Measurements from ENCODE around the gene DMRT1. TPM values are rescaled to one million over a fixed set of nuclear protein-coding genes. Genes with fewer than 3 reads are reported as not detected.

Gene DMRT1
- total and polyA plus RNA-seq, 9 of the 15 experiments (the other 6 are each of a cell fraction or from before 2014, with no cell fraction given), result not detected

DNA sequence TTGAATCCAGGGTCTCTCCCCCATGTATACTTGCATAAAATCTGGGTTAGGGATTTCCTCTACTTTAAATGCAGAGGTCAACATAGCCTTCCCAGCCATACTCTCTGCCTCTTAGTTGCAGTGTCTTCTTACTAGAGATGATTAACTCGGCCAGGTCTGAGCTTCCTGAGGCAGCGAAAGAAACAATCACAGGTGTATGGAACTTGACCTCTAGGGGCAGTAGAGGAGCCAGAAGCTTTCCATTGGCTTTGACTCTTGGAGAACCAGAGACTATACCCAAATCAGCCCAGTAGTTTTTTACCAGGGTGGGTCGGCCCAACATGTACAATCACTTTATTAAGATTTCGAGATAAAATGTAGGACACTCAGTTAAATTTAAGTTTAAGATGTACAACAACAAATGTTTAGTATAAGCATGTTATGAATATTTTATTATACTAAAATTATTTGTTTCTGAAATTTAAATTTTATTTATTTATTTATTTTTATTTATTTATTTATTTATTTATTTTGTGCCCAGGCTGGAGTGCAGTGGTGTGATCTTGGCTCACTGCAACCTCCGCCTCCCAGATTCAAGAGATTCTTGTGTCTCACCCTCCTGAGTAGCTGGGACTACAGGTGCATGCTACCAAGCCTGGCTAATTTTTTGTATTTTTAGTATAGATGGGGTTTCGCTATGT lies 87.0 kb downstream of the DMRT1 start:
- peak; percentile 14 to 18 (median 17) for DNase-seq (ENCODE audit: extremely low read depth in 1 of 4, low spot score in 3 of 4)
- no peaks in the 10 kb centered on the region for H4K20me1 ChIP-seq (replicated peaks; ENCODE audit: control insufficient read depth, insufficient read depth, low read length)
- H3K27me3 ChIP-seq (ENCODE audit: control insufficient read depth in 2 of 2, insufficient read depth in 2 of 2, low read length in 2 of 2), result no peaks in the 10 kb centered on the region
- WGBS (ENCODE audit: insufficient coverage, low coverage, missing lambda C conversion rate), result 0% methylated on average over 6 of the region's 6 CpGs
- H3K36me3 ChIP-seq (ENCODE audit: control insufficient read depth, insufficient read depth, low read length), result no peaks in the 10 kb centered on the region
- H3K27ac ChIP-seq (ENCODE audit: extremely low read depth, low read depth, low read length), result no peak overlapping the region
- no peaks in the 10 kb centered on the region for H3K9me1 ChIP-seq (ENCODE audit: control insufficient read depth, insufficient read depth, low read length)
- no peak overlapping the region for H2AFZ ChIP-seq (ENCODE audit: low read depth, low read length)
- H3K79me2 ChIP-seq (ENCODE audit: control insufficient read depth, insufficient read depth, low read length), result no peaks in the 10 kb centered on the region
- ATAC-seq, result peak; percentile 79
- BruUV-seq (replicated peaks), result no TSS peak
- no peak overlapping the region for H3K4me3 ChIP-seq
- ChIA-PET POLR2A (interaction anchor here (1.2 kb wide), 1 partner anchor 13 kb away, joined by 3 read pairs; no protein-coding TSS in a partner anchor), CTCF (ENCODE audit: low intra/inter-chr PET ratio) (no interaction called here)
- TF ChIP-seq, protein P1, sequence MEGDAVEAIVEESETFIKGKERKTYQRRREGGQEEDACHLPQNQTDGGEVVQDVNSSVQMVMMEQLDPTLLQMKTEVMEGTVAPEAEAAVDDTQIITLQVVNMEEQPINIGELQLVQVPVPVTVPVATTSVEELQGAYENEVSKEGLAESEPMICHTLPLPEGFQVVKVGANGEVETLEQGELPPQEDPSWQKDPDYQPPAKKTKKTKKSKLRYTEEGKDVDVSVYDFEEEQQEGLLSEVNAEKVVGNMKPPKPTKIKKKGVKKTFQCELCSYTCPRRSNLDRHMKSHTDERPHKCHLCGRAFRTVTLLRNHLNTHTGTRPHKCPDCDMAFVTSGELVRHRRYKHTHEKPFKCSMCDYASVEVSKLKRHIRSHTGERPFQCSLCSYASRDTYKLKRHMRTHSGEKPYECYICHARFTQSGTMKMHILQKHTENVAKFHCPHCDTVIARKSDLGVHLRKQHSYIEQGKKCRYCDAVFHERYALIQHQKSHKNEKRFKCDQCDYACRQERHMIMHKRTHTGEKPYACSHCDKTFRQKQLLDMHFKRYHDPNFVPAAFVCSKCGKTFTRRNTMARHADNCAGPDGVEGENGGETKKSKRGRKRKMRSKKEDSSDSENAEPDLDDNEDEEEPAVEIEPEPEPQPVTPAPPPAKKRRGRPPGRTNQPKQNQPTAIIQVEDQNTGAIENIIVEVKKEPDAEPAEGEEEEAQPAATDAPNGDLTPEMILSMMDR (IDR thresholded peaks at IDR 0.05 in 2 of 3, conservative IDR thresholded peaks at IDR 0.05 in 1 of 3; ENCODE audit: insufficient read depth in 2 of 3, low read depth in 1 of 3, low read length in 3 of 3), result peak; percentile 16 to 47 (median 27); a peak in 5 of 6 replicates
- no peak for TF ChIP-seq GABPA (tag; conservative IDR thresholded peaks at IDR 0.05; ENCODE audit: low read depth)
- TF ChIP-seq KLF16 (IDR thresholded peaks at IDR 0.05), result no peak
- TF ChIP-seq, protein P2, sequence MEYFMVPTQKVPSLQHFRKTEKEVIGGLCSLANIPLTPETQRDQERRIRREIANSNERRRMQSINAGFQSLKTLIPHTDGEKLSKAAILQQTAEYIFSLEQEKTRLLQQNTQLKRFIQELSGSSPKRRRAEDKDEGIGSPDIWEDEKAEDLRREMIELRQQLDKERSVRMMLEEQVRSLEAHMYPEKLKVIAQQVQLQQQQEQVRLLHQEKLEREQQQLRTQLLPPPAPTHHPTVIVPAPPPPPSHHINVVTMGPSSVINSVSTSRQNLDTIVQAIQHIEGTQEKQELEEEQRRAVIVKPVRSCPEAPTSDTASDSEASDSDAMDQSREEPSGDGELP (CRISPR knock-in tag; IDR thresholded peaks at IDR 0.05; ENCODE audit: borderline replicate concordance), result no peak
- no peak for TF ChIP-seq RFX7 (CRISPR knock-in tag; IDR thresholded peaks at IDR 0.05)
- TF ChIP-seq, protein P3, sequence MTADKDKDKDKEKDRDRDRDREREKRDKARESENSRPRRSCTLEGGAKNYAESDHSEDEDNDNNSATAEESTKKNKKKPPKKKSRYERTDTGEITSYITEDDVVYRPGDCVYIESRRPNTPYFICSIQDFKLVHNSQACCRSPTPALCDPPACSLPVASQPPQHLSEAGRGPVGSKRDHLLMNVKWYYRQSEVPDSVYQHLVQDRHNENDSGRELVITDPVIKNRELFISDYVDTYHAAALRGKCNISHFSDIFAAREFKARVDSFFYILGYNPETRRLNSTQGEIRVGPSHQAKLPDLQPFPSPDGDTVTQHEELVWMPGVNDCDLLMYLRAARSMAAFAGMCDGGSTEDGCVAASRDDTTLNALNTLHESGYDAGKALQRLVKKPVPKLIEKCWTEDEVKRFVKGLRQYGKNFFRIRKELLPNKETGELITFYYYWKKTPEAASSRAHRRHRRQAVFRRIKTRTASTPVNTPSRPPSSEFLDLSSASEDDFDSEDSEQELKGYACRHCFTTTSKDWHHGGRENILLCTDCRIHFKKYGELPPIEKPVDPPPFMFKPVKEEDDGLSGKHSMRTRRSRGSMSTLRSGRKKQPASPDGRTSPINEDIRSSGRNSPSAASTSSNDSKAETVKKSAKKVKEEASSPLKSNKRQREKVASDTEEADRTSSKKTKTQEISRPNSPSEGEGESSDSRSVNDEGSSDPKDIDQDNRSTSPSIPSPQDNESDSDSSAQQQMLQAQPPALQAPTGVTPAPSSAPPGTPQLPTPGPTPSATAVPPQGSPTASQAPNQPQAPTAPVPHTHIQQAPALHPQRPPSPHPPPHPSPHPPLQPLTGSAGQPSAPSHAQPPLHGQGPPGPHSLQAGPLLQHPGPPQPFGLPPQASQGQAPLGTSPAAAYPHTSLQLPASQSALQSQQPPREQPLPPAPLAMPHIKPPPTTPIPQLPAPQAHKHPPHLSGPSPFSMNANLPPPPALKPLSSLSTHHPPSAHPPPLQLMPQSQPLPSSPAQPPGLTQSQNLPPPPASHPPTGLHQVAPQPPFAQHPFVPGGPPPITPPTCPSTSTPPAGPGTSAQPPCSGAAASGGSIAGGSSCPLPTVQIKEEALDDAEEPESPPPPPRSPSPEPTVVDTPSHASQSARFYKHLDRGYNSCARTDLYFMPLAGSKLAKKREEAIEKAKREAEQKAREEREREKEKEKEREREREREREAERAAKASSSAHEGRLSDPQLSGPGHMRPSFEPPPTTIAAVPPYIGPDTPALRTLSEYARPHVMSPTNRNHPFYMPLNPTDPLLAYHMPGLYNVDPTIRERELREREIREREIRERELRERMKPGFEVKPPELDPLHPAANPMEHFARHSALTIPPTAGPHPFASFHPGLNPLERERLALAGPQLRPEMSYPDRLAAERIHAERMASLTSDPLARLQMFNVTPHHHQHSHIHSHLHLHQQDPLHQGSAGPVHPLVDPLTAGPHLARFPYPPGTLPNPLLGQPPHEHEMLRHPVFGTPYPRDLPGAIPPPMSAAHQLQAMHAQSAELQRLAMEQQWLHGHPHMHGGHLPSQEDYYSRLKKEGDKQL (CRISPR knock-in tag; IDR thresholded peaks at IDR 0.05; ENCODE audit: borderline replicate concordance), result no peak
- TF ChIP-seq, protein P4, sequence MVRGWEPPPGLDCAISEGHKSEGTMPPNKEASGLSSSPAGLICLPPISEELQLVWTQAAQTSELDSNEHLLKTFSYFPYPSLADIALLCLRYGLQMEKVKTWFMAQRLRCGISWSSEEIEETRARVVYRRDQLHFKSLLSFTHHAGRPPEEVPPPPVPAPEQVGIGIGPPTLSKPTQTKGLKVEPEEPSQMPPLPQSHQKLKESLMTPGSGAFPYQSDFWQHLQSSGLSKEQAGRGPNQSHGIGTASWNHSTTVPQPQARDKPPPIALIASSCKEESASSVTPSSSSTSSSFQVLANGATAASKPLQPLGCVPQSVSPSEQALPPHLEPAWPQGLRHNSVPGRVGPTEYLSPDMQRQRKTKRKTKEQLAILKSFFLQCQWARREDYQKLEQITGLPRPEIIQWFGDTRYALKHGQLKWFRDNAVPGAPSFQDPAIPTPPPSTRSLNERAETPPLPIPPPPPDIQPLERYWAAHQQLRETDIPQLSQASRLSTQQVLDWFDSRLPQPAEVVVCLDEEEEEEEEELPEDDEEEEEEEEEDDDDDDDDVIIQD (CRISPR knock-in tag; IDR thresholded peaks at IDR 0.05), result no peak
- intact Hi-C loops (cut with micrococcal nuclease), result no loop called here
- H3K4me1 ChIP-seq (replicated peaks in 1 of 2; ENCODE audit: control insufficient read depth in 2 of 2, insufficient read depth in 2 of 2, low read length in 2 of 2), result no peaks in the 10 kb centered on the region
- peak; percentile 55 for FAIRE-seq
- H3K9ac ChIP-seq (ENCODE audit: insufficient read depth in 1 of 2, low read depth in 2 of 2, low read length in 2 of 2), result no peak overlapping the region
- no peak overlapping the region for H3K4me2 ChIP-seq (ENCODE audit: insufficient read depth, low read length)
- H3K9me3 ChIP-seq (replicated peaks; ENCODE audit: control insufficient read depth, insufficient read depth, low read depth, low read length), result no peaks in the 10 kb centered on the region
- in situ Hi-C loops (cut with MboI), result no loop called here

All from K562 (cell line).